Panc1 (cell line): ENCODE data around the gene CTRB2. TPM values are rescaled to one million over a fixed set of nuclear protein-coding genes. Genes with fewer than 3 reads are reported as not detected.

Experiments
- ATAC-seq: fragments of 200-7000 bp; cut with Tn5 transposase; 2 replicates; pipeline ENCODE4 v1.9.1; 2020; ENCODE audit warnings: mild to moderate bottlenecking, moderate library complexity
- BruUV-seq: library from RNA; stranded (reverse); fragments of 400-500 nt; replicated peaks from 2 replicates; lab custom pipeline; 2021; lab: Mats Ljungman, UMichigan
- CTCF ChIA-PET: fragments of 300-600 bp; sonication (Branson Sonifier 250); formaldehyde crosslinking; loops from one replicate; lab custom pipeline; 2022; ENCODE audit warnings: antibody characterized with exemption; lab: Charles Lee
- POLR2A ChIA-PET: fragments of 300-600 bp; sonication (Branson Sonifier 250); formaldehyde crosslinking; loops from one replicate; lab custom pipeline; 2022; ENCODE audit warnings: antibody characterized with exemption; lab: Charles Lee
- DNase-seq: peaks from one replicate; pipeline ENCODE4 v3.0.0-alpha.2; 2010; ENCODE audit warnings: low read depth, low spot score
- H3K27ac ChIP-seq: 2 replicates; pipeline ENCODE4 v1.5.1; 2011; ENCODE audit warnings: mild to moderate bottlenecking, low read length, inconsistent platforms
- H3K27me3 ChIP-seq: fragments of 200-500 bp; sonication (Bioruptor generic); 2 replicates; pipeline ENCODE4 v1.6.0; 2014; ENCODE audit warnings: low read length, inconsistent platforms; ENCODE audit not compliant: control insufficient read depth, insufficient read depth
- H3K36me3 ChIP-seq: fragments of 200-500 bp; sonication (Bioruptor generic); 2 replicates; pipeline ENCODE4 v1.5.1; 2014; ENCODE audit warnings: inconsistent platforms, mild to moderate bottlenecking, low read length, moderate library complexity; ENCODE audit not compliant: control insufficient read depth, insufficient read depth
- H3K4me1 ChIP-seq: 2 replicates; pipeline ENCODE4 v1.5.1; 2011; ENCODE audit warnings: inconsistent platforms, mild to moderate bottlenecking, low read length, moderate library complexity; ENCODE audit not compliant: control insufficient read depth, insufficient read depth
- H3K4me3 ChIP-seq, 2 experiments: 2 replicates each; pipeline ENCODE4 v1.5.1; 2011 to 2012; ENCODE audit warnings: low read depth in 2 of 2, low read length in 2 of 2, mild to moderate bottlenecking in 2 of 2, inconsistent platforms in 1 of 2, moderate library complexity in 1 of 2
- H3K9me3 ChIP-seq: fragments of 200-500 bp; sonication (Bioruptor generic); 2 replicates; pipeline ENCODE4 v1.5.1; 2014; ENCODE audit warnings: low read depth, mild to moderate bottlenecking, inconsistent platforms, low read length, moderate library complexity; ENCODE audit not compliant: control insufficient read depth, insufficient read depth
- POLR2AphosphoS5 ChIP-seq: IDR thresholded peaks from 2 replicates; pipeline ENCODE4 v1.6.1; 2012; ENCODE audit warnings: mild to moderate bottlenecking, low read depth, low read length, moderate library complexity
- SIN3A ChIP-seq: IDR thresholded peaks from 2 replicates; pipeline ENCODE4 v1.6.1; 2012; ENCODE audit warnings: low read depth, mild to moderate bottlenecking, low read length, moderate library complexity, borderline replicate concordance; ENCODE audit not compliant: insufficient read depth
- TCF7L2 ChIP-seq: IDR thresholded peaks from 2 replicates; pipeline ENCODE4 v1.6.1; 2011; ENCODE audit warnings: mild to moderate bottlenecking, low read depth, low read length, inconsistent platforms
- in situ Hi-C: cut with HindIII; loops from 2 replicates; pipeline ENCODE4 v1.10.0; 2016; ENCODE audit warnings: low sequenced_read_pairs, low pct_unique_long_range_greater_than_20kb
- intact Hi-C: fragments of 100-400 bp; cut with micrococcal nuclease; formaldehyde crosslinking; loops from one replicate; pipeline ENCODE4 v1.10.0; 2022; ENCODE audit not compliant: unreplicated experiment
- total RNA-seq: library from RNA; stranded (reverse); gene quantifications from one replicate; pipeline ENCODE4 v1.2.1, GENCODE V29; 2021; ENCODE audit not compliant: unreplicated experiment
- TF ChIP-seq, protein P1 (sequence below): fragments of 450-650 bp; IDR thresholded peaks from 2 replicates; pipeline ENCODE4 v1.5.1; 2017; ENCODE audit warnings: mild to moderate bottlenecking
- TF ChIP-seq, protein P2 (sequence below), 2 experiments: IDR thresholded peaks; 2 replicates each; pipeline ENCODE4 v1.6.1; 2011 to 2012; ENCODE audit warnings: low read depth in 2 of 2, control low read depth in 1 of 2, low read length in 1 of 2, mild to moderate bottlenecking in 1 of 2, moderate library complexity in 1 of 2; ENCODE audit not compliant: insufficient read depth in 1 of 2

CTRB2 gene
- total RNA-seq, 1 experiment from 2014 or later: 5.0 TPM

DNA sequence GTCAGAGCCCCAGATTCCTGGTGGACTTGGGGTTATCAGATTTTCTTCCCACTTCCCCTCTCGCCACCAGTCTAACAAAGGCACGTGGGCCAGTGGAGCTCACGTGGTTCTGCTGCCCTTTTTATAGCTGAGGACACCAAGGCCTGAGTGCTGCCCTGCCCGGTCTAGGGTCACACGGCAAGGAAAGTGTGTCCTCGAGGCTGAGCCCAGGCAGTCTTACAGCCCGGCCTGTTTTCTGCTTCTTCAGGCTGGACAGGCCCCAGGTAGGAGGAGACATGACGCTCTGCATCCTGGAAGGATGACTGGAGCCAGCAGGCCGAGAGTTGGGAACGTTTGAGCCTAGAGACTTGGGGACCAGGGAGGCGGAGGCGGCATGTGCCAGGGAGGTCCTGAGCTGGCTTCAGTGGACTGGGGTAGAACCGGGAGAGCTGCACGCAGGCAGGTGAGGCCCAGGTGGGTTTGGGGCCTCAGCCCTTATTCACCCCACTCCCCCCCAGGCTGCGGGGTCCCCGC is 15.4 kb upstream of the CTRB2 start:
- DNase-seq (no peak), ATAC-seq (no peak)
- intact Hi-C loops: no loop called here
- ChIA-PET POLR2A (no interaction called here), CTCF (interaction anchor here (0.7 kb wide), 1 partner anchor 80 kb away, joined by 3 read pairs; no protein-coding TSS in a partner anchor)
- BruUV-seq: no TSS peak
- Histone ChIP-seq H3K4me1 (peaks cover 3% of the 10 kb centered on the region; the same call in 1 of the 2 replicates), H3K27me3 (no peaks in the 10 kb centered on the region), H3K9me3 (no peaks in the 10 kb centered on the region), H3K27ac (no peak overlapping the region), H3K4me3 (no peak overlapping the region), H3K36me3 (no peaks in the 10 kb centered on the region)
- TF ChIP-seq POLR2AphosphoS5 (no peak), SIN3A (no peak), TCF7L2 (no peak)
- TF ChIP-seq, protein P1, sequence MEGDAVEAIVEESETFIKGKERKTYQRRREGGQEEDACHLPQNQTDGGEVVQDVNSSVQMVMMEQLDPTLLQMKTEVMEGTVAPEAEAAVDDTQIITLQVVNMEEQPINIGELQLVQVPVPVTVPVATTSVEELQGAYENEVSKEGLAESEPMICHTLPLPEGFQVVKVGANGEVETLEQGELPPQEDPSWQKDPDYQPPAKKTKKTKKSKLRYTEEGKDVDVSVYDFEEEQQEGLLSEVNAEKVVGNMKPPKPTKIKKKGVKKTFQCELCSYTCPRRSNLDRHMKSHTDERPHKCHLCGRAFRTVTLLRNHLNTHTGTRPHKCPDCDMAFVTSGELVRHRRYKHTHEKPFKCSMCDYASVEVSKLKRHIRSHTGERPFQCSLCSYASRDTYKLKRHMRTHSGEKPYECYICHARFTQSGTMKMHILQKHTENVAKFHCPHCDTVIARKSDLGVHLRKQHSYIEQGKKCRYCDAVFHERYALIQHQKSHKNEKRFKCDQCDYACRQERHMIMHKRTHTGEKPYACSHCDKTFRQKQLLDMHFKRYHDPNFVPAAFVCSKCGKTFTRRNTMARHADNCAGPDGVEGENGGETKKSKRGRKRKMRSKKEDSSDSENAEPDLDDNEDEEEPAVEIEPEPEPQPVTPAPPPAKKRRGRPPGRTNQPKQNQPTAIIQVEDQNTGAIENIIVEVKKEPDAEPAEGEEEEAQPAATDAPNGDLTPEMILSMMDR: no peak
- TF ChIP-seq, protein P2, sequence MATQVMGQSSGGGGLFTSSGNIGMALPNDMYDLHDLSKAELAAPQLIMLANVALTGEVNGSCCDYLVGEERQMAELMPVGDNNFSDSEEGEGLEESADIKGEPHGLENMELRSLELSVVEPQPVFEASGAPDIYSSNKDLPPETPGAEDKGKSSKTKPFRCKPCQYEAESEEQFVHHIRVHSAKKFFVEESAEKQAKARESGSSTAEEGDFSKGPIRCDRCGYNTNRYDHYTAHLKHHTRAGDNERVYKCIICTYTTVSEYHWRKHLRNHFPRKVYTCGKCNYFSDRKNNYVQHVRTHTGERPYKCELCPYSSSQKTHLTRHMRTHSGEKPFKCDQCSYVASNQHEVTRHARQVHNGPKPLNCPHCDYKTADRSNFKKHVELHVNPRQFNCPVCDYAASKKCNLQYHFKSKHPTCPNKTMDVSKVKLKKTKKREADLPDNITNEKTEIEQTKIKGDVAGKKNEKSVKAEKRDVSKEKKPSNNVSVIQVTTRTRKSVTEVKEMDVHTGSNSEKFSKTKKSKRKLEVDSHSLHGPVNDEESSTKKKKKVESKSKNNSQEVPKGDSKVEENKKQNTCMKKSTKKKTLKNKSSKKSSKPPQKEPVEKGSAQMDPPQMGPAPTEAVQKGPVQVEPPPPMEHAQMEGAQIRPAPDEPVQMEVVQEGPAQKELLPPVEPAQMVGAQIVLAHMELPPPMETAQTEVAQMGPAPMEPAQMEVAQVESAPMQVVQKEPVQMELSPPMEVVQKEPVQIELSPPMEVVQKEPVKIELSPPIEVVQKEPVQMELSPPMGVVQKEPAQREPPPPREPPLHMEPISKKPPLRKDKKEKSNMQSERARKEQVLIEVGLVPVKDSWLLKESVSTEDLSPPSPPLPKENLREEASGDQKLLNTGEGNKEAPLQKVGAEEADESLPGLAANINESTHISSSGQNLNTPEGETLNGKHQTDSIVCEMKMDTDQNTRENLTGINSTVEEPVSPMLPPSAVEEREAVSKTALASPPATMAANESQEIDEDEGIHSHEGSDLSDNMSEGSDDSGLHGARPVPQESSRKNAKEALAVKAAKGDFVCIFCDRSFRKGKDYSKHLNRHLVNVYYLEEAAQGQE (IDR thresholded peaks at IDR 0.05; ENCODE audit: insufficient read depth in 1 of 2, low read depth in 2 of 2, low read length in 1 of 2): no peak
- in situ Hi-C loops: no loop called here

DNA sequence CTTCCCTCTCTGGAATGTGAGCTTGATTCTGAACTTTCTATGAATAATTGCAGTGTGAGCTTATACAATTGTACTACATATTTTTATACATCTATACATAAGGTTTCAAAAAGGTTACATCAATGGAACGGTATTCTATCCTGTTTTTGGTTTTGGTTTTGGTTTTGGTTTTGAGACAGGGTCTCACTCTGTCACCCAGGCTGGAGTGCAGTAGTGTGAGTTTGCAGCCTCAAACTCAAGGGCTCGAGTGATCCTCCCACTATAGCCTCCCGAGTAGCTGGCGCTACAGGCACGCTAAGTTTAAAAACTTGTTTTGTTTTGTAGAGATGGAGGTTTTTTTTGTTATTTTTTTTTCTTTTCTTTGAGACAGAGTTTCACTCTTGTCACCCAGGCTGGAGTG is 12.9 kb upstream of the CTRB2 start:
- ATAC-seq: no peak
- intact Hi-C loops: no loop called here
- no TSS peak for BruUV-seq

More for the DNA sequence above, 12.9 kb upstream of the CTRB2 start:
- POLR2A ChIA-PET: no interaction called here
- H3K9me3 ChIP-seq: no peaks in the 10 kb centered on the region
- no peaks in the 10 kb centered on the region for H3K27me3 ChIP-seq
- no peaks in the 10 kb centered on the region for H3K36me3 ChIP-seq
- no peak overlapping the region for H3K4me3 ChIP-seq
- in situ Hi-C loops: no loop called here
- H3K4me1 ChIP-seq: no peaks in the 10 kb centered on the region
- TF ChIP-seq, protein P1: no peak
- TF ChIP-seq SIN3A (no peak), TCF7L2 (no peak), POLR2AphosphoS5 (no peak)
- TF ChIP-seq, protein P2 (IDR thresholded peaks at IDR 0.05; ENCODE audit: insufficient read depth in 1 of 2, low read depth in 2 of 2, low read length in 1 of 2): no peak
- no peak for DNase-seq
- CTCF ChIA-PET: no interaction called here
- no peak overlapping the region for H3K27ac ChIP-seq
